Fibroblast of skin of left quadriceps (primary cell): ENCODE data around the gene RDH13.
A peak's percentile ranks its signal among the peaks of the same experiment; 100 is the strongest.

Experiments
- DNase-seq, 2 experiments: peaks; one replicate each; pipeline ENCODE4 v3.0.0-alpha.2; 2013; ENCODE audit warnings: low read depth in 2 of 2

RDH13 gene

GRCh38 chr19:55091955-55092354 is 29.0 kb upstream of the RDH13 start:
- no peak for DNase-seq

GRCh38 chr19:55091126-55091910 is 28.4 kb upstream of the RDH13 start:
- no peak for DNase-seq

- no peak for DNase-seq
Observed at GRCh38 chr19:55090564-55090963, 27.6 kb upstream of the RDH13 start.

GRCh38 chr19:55089342-55089944 is 26.5 kb upstream of the RDH13 start:
- no peak for DNase-seq

- peak in 1 of 2 experiments; percentile 36 for DNase-seq
Observed at GRCh38 chr19:55088543-55089341, 25.8 kb upstream of the RDH13 start.

GRCh38 chr19:55088021-55088451 is 25.1 kb upstream of the RDH13 start:
- DNase-seq = no peak

DNA sequence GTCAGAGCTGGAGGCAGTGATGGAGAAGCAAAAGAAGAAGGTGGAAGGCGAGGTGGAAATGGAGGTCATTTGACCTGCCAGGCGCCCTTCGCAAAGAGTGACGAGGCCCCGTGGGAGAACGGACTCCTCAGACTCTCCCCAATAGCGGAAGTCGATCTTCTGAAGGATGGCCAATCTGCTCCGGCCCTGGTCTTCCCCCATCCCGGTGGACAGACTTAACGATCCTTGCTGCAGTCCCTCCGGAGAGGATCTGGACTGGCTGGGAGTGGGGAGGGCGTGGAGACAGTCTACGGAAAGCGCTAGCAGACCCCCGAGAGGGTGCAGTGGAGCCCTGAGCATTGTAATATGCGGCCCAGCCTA is 24.6 kb upstream of the RDH13 start:
- no peak for DNase-seq

DNA sequence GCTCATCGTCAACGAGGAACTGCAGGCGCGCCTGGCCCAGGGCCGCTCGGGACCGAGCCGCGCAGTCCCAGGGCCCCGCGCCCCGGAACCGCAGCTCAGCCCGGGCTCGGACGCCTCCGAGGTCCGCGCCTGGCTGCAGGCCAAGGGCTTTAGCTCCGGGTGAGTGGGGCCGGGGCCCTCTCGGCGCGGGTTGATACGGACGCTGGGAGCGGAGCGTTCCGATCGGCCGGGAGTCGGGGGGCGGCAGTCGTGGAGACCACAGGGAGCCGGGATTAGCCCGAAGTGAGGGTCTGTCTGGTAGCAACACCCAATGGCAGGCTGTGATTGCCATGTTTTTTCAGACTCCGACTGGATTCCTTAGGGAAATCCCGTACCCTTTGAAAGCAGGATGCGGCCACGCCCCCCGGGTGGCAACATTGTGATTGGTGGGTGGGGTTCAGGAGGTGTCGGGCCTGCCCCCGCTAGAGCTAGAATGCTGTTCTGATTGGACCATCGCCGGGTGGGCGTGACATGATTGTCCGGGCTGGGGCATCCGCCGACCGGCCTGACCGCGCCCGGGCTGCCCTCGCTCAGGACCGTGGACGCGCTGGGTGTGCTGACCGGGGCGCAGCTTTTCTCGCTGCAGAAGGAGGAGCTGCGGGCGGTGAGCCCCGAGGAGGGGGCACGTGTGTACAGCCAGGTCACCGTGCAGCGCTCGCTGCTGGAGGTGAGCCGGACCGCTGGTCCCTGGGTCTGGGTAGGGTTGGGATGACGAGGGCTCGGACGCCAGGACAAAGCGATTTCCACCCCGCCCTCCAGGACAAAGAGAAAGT is 24.0 kb upstream of the RDH13 start:
- DNase-seq = peak; percentile 65 to 67

- no peak for DNase-seq
Observed at GRCh38 chr19:55085923-55086715, 23.2 kb upstream of the RDH13 start.

DNA sequence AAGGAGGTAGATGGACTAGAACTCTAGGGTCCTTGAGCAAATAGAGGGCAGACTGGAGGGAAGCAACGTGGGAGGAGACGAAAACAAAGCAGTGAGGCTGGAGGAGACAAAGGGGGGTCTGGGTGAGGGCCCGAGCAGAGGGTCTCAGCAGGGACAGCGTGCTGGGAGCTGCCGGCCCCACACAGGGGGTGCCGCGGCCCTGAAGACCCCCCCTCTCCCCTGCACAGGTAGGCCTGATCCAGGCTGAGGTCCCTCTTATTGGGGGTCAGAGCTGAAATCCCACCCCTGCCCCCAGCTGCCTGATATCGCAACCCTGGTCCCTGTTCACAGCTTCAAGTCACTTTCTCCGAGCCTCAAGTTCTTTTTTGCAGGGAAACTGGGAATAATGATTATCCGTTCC is 21.5 kb upstream of the RDH13 start:
- DNase-seq = no peak

DNA sequence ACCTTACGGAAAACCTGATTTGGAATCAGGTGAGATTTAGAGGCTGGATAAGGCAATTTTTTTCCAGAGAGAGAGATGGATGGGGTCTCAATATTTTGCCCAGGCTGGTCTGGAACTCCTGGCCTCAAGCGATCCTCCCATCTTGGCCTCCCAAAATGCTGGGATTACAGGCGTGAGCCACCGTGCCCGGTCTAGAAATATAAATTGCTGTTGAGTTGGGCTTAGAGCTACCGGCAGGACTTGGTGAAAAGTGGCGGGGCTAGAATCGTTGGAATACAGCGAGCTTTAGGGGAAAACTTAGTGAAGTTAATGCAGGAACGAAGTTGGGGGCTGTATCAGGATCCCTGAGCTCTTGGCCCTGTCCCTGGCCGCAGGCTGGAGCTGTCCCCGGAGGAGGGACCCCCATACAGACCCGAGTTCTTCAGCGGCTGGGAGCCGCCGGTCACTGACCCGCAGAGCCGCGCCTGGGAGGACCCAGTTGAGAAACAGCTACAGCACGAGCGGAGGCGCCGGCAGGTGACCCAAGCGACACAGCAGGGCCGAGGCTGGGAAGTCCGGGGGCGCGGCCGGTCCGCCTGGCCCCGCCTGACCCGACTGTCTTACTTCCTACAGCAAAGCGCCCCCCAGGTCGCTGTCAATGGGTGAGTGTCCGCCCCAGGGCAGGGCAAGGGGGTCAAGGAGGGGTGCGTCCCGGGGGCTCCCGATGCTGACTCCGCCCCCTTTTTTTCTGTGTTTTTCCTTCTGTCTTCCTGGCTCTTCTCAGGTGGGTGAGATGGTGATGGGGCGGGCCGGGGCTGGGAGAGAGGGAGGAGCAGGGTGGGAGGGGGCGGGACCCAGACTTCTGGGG is 20.3 kb upstream of the RDH13 start:
- DNase-seq = no peak

DNA sequence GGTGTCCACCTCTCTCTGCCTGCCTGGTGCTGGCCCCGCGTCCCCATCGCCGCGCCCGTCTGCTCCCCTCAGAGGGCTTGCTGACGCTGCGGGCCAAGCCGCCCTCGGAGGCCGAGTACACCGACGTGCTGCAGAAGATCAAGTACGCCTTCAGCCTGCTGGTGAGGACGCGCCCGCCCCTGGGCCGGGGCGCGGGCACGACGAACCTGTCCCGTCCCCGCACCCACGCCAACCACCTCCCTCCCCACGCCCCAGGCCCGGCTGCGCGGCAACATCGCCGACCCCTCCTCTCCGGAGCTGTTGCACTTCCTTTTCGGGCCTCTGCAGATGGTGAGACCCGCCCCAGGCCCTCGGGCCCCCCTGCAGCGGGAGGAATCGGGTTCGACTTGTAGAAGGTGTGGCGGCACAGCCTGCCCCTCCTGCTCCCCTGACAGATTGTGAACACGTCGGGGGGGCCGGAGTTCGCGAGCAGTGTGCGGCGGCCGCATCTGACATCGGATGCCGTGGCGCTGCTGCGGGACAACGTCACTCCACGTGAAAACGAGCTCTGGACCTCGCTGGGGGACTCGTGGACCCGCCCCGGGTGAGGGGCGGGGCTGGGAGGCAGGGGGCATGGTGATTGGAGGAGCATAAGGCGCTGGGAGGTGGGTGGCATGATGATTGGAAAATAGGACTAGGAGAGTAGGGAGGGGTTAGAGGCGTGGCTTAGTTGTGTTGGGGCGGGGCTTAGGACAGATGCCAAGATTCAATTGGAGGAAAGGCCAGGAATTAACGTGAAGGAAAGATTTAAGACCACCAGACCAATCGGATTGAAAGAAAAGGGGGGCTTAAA is 19.3 kb upstream of the RDH13 start:
- DNase-seq = no peak

- DNase-seq = no peak
Observed at GRCh38 chr19:55081770-55082019, 18.7 kb upstream of the RDH13 start.

DNA sequence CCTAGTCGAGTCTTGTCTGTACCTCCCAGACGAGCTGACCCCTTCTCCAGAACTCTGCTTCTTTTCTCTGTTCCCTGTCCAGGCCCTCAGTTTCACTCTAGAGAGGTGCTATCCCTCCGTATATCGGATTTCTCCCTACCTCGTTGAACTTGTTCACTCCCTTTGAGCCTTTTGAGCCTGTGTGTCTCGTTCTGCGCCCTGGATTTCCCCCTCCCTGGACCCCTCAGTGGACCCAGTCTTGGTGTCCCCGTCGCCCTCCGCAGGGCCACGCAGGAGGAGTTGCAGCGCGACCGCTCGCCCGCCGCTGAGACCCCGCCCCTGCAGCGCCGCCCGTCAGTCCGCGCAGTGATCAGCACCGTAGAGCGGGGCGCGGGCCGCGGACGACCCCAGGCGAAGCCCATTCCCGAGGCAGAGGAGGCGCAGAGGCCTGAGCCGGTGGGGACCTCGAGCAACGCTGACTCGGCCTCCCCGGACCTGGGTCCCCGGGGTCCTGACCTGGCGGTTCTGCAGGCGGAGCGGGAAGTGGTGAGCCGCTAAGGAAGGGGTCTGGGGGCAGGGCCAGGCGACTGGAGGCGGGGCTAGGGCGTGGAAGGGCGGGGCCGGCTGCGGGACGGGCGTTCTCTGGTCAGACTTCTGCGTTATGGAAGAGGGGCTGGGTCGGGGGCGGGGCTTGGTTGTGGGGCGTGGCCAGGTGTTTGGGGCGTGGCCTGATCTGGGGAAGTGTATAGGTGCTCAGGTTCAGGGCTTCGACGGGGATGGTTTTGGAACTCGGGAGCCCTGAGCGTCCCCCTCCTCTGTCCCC is 18.2 kb upstream of the RDH13 start:
- DNase-seq = no peak

GRCh38 chr19:55080121-55080967 is 17.4 kb upstream of the RDH13 start:
- DNase-seq = no peak

DNA sequence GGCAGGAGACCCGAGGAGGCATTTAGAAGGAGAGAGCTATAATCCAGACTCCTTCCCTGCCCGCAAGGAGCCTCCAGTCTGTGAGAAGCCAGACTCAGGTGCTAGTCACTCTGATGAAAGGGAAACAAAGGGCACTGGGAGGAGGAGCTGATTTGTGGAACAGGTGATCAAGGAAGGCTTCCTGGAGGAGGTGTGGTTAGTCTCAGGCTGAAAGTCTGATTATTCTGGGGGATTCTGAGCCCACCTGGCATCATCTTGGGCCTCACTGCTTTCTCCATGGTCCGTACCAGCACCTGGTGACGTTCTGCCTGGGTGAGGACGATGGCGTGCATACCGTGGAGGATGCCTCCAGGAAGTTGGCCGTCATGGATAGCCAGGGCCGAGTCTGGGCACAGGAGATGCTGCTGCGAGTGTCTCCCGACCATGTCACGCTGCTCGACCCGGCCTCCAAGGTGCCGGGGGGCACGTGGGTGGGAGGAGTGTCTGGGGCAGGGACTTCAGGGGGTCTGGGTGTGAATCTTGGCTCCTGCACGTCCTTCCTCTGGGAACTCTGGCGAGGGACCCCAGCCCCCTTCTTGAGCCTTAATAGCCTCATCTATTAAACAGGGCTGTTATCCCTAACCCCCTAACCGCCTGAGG is 16.6 kb upstream of the RDH13 start:
- DNase-seq = no peak

DNA sequence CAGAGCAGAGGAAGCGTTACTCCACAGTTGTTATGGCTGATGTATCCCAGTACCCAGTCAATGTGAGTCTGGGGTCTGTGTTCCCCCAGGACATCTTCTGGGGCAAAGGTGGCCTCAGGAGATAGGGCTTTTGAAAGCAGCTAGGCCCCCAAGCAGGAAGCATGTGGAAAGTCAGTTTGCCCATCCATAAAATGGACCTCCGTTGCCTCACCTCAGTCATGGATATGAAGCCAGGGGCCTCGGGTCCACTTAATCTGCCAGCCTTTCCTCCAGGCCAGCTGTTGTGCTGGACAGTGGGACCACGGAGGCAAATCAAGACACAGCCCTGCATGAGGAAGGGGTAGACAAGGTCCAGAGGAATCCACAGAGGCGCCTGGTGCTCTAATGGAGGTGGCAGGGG is 16.0 kb upstream of the RDH13 start:
- DNase-seq = no peak
